ENCODE measurements around the gene FNDC8.
"Not testable (repeated sequence)": the region's sequence is repeated elsewhere in the genome, so short reads cannot be mapped to it uniquely, and the experiment has no call there.

FNDC8 gene

GRCh38 chr17:35174835-35175334, 53.5 kb downstream of the FNDC8 start:
- no peak for DNase-seq

- no peak for DNase-seq
These were observed 54.4 kb downstream of the FNDC8 start for GRCh38 chr17:35175638-35176415.

GRCh38 chr17:35176897-35177296, 55.5 kb downstream of the FNDC8 start:
- no peak for DNase-seq

- DNase-seq = not testable (repeated sequence)
These were observed 58.0 kb downstream of the FNDC8 start for GRCh38 chr17:35179379-35179778.

Measured in stimulated activated CD4-positive, alpha-beta T cell treated with anti-CD3 and anti-CD28 coated beads, Interleukin-2, amount 100 ng/mL, for 48 hours (primary cell).